Adrenal gland (tissue), 12 donors: Measurements from ENCODE around the gene GRM8. TPM values are rescaled to one million over a fixed set of nuclear protein-coding genes. Genes with fewer than 3 reads are reported as not detected.

ENCODE experiments used
- DNase-seq, 7 donors: peaks; one replicate each; pipeline ENCODE4 v3.0.0-alpha.2; 2019 to 2020
- H3K27ac ChIP-seq, 5 donors: fragments of 200-600 bp; sonication (generic) in 4 of 5; 1 replicate in 3 of 5; 2 replicates in 2 of 5; pipeline versions ENCODE4 v1.5.1 to v1.8.0; 2016 to 2020; ENCODE audit warnings: mild to moderate bottlenecking in 1 of 5
- H3K27me3 ChIP-seq: fragments of 200-600 bp; 2 replicates; pipeline ENCODE4 v1.8.0; 2021
- H3K36me3 ChIP-seq, 2 donors: fragments of 200-600 bp; replicated peaks in 1 of 2; 1 replicate in 1 of 2; 2 replicates in 1 of 2; pipeline versions ENCODE4 v1.5.1 to v1.8.0; 2018 to 2022
- H3K4me1 ChIP-seq, 2 donors: fragments of 200-600 bp; replicated peaks in 1 of 2; 1 replicate in 1 of 2; 2 replicates in 1 of 2; pipeline versions ENCODE4 v1.5.1 to v1.8.0; 2018 to 2021
- H3K4me3 ChIP-seq, 4 donors: fragments of 200-600 bp; sonication (generic) in 3 of 4; one replicate each; pipeline ENCODE4 v1.5.1; 2016 to 2018
- H3K9me3 ChIP-seq, 3 donors: fragments of 200-600 bp; sonication (generic) in 1 of 3; replicated peaks in 1 of 3; 1 replicate in 2 of 3; 2 replicates in 1 of 3; pipeline versions ENCODE4 v1.5.1 to v1.8.0; 2016 to 2021
- CTCF ChIP-seq, 6 experiments: fragments of 450-650 bp in 4 of 6; fragments of 200-600 bp in 2 of 6; sonication (generic) in 1 of 6; IDR thresholded peaks; 1 replicate in 5 of 6; 2 replicates in 1 of 6; pipeline versions ENCODE4 v1.5.1 to v1.8.0; 2016 to 2021; ENCODE audit warnings: antibody characterized with exemption in 6 of 6, mild to moderate bottlenecking in 2 of 6, moderate library complexity in 1 of 6
- POLR2A ChIP-seq, 2 donors: fragments of 450-650 bp; IDR thresholded peaks; one replicate each; pipeline ENCODE4 v1.6.1; 2017; ENCODE audit warnings: antibody characterized with exemption in 2 of 2, mild to moderate bottlenecking in 2 of 2, moderate library complexity in 1 of 2
- WGBS, 4 donors: extraction: QIAGEN DNeasy Blood & Tissue Kit in 2 of 4; methylation state at CpG; one replicate each; pipeline versions ENCODE4 v1.1.5 to v1.1.7; 2013 to 2017; 5-methylcytosine and 5-hydroxymethylcytosine counted together
- intact Hi-C, 2 donors: fragments of 100-400 bp; cut with DNase I; formaldehyde crosslinking; loops; one replicate each; pipeline versions ENCODE4 v1.14.1 to v1.15.0; 2022 to 2023
- polyA plus RNA-seq, 3 donors: library from polyadenylated mRNA; stranded (reverse); fragments of 200-250 nt in 2 of 3; fragments of 350-450 nt in 1 of 3; fragmentation: Illumina TruSeq in 1 of 3; extraction: RNeasy Lipid Tissue Mini Kit (QIAGEN cat#74804) in 1 of 3; gene quantifications; one replicate each; pipeline ENCODE4 v1.2.3, GENCODE V29; 2013 to 2014
- total RNA-seq, 9 donors: library from RNA; depleted of rRNA in 4 of 9; stranded (reverse); fragments of >200 nt in 4 of 9; fragments of 120-200 nt in 1 of 9; fragmentation: NEBNext Ultra II Directional in 1 of 9; extraction: Animal tissue kit (Norgen Biotek cat#: 25700) in 1 of 9; gene quantifications; one replicate each; pipeline versions ENCODE4 v1.1.0 to v1.2.4, GENCODE V29; 2013 to 2023
- donor health status: healthy with polysubstance abuse.
- donor health status: Bipolar disorder and iron deficiency.
- donor health status: DM: yes; HTN: yes; CAD: no.
- donor health status: DM: no; HTN: no; CAD: no.
- donor health status: DM: no; HTN: no; CAD: no.
- donor health status: DM: yes; HTN: yes; CAD: no.

Gene GRM8
- total and polyA plus RNA-seq, 12 donors, result 0.10 to 2.5 (median 0.92) TPM; not detected in 5

GRCh38 chr7:126657599-126658358 lies 595.0 kb downstream of the GRM8 start:
- TF ChIP-seq POLR2A (IDR thresholded peaks at IDR 0.05) (no peak), CTCF (IDR thresholded peaks at IDR 0.05) (no peak)
- Histone ChIP-seq H3K36me3 (no peaks in the 10 kb centered on the region), H3K27me3 (no peaks in the 10 kb centered on the region), H3K4me1 (no peaks in the 10 kb centered on the region), H3K9me3 (no peaks in the 10 kb centered on the region), H3K27ac (no peak overlapping the region), H3K4me3 (no peak overlapping the region)
- 63 to 76% (median 74%) methylated on average over 6 of the region's 6 CpGs for WGBS, 4 donors
- intact Hi-C loops, result no loop called here
- no peak for DNase-seq

GRCh38 chr7:126657137-126657536 lies 595.6 kb downstream of the GRM8 start:
- Histone ChIP-seq H3K4me1 (no peaks in the 10 kb centered on the region), H3K36me3 (no peaks in the 10 kb centered on the region), H3K9me3 (no peaks in the 10 kb centered on the region), H3K4me3 (no peak overlapping the region), H3K27ac (no peak overlapping the region), H3K27me3 (no peaks in the 10 kb centered on the region)
- no peak for DNase-seq
- WGBS, 4 donors, result 45 to 68% (median 53%) methylated on average over 3 of the region's 3 CpGs
- intact Hi-C loops, result no loop called here
- no peak for TF ChIP-seq CTCF (IDR thresholded peaks at IDR 0.05)
- TF ChIP-seq POLR2A (IDR thresholded peaks at IDR 0.05), result no peak

GRCh38 chr7:126656165-126656564 lies 596.6 kb downstream of the GRM8 start:
- DNase-seq, result no peak
- Histone ChIP-seq H3K27ac (no peak overlapping the region), H3K36me3 (no peaks in the 10 kb centered on the region), H3K4me1 (no peaks in the 10 kb centered on the region), H3K27me3 (no peaks in the 10 kb centered on the region), H3K4me3 (no peak overlapping the region), H3K9me3 (no peaks in the 10 kb centered on the region)
- TF ChIP-seq POLR2A (IDR thresholded peaks at IDR 0.05), result no peak
- TF ChIP-seq CTCF (IDR thresholded peaks at IDR 0.05), result no peak
- 75 to 89% (median 78%) methylated on average over 5 to 6 of the region's 6 CpGs for WGBS, 4 donors
- intact Hi-C loops, result no loop called here

GRCh38 chr7:126637538-126637937 lies 615.2 kb downstream of the GRM8 start:
- H3K36me3 ChIP-seq, result no peaks in the 10 kb centered on the region
- TF ChIP-seq CTCF (IDR thresholded peaks at IDR 0.05), result no peak
- no peak for TF ChIP-seq POLR2A (IDR thresholded peaks at IDR 0.05)
- intact Hi-C loops, result no loop called here
- DNase-seq, result no peak
- WGBS, 4 donors, result 68 to 79% (median 73%) methylated on average over 4 of the region's 4 CpGs
- no peak overlapping the region for H3K27ac ChIP-seq
- no peaks in the 10 kb centered on the region for H3K9me3 ChIP-seq
- H3K4me1 ChIP-seq, result no peaks in the 10 kb centered on the region
- H3K27me3 ChIP-seq, result no peaks in the 10 kb centered on the region
- H3K4me3 ChIP-seq, result no peak overlapping the region
